ENCODE results near the gene OR2T2. TPM values are rescaled to one million over a fixed set of nuclear protein-coding genes. Genes with fewer than 3 reads are reported as not detected.
"Not testable (repeated sequence)": the region's sequence is repeated elsewhere in the genome, so short reads cannot be mapped to it uniquely, and the experiment has no call there.

Gene OR2T2
- total and polyA plus RNA-seq, 2 donors (not counting 3 experiments of a cell fraction or from before 2014, with no cell fraction given) = not detected

DNA sequence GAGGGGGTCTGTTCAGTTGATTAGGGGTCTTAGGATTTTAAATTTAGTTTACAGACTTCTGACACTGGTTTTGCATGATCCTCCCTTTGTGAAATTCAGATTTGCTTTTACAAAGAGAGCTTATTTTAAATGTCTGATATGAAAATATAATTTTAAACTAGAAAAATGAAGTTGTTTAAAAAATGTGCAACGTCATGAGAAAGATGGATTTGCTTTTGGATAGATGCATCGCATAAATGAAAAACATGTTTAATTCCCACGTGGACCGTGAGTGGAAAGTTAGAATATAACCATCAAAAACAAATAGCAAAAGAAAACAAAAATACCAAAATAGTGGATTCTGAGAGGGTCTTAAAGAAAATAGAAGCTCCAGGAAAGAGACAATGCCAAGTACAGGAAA lies 25.7 kb downstream of the OR2T2 start:
- Histone ChIP-seq H3K9me1 (replicated peaks; ENCODE audit: control insufficient read depth, extremely low read depth, insufficient read depth, low read length) (no peaks in the 10 kb centered on the region), H3K4me1 (ENCODE audit: control insufficient read depth, extremely low read depth, insufficient read depth, low read length) (no peaks in the 10 kb centered on the region), H3K36me3 (ENCODE audit: control insufficient read depth in 2 of 2, extremely low read depth in 1 of 2, insufficient read depth in 2 of 2, low read length in 2 of 2) (no peaks in the 10 kb centered on the region), H3K27ac (ENCODE audit: insufficient read depth, low read depth, low read length) (no peak overlapping the region), H2AFZ (ENCODE audit: low read depth, low read length) (no peak overlapping the region), H4K20me1 (replicated peaks; ENCODE audit: control insufficient read depth, extremely low read depth, insufficient read depth, low read length) (no peaks in the 10 kb centered on the region), H3K4me2 (ENCODE audit: insufficient read depth, low read length) (no peak overlapping the region), H3K79me2 (ENCODE audit: control insufficient read depth, insufficient read depth, low read length) (no peaks in the 10 kb centered on the region), H3K9me3 (replicated peaks; ENCODE audit: control insufficient read depth, insufficient read depth, low read length) (no peaks in the 10 kb centered on the region), H3K27me3 (ENCODE audit: control insufficient read depth in 2 of 2, insufficient read depth in 2 of 2, low read length in 2 of 2) (no peaks in the 10 kb centered on the region), H3K9ac (replicated peaks; ENCODE audit: extremely low read depth, insufficient read depth, low read length) (no peak overlapping the region), H3K4me3 (replicated peaks in 1 of 3; ENCODE audit: insufficient read depth in 1 of 3, low read depth in 1 of 3, low read length in 3 of 3) (no peak overlapping the region)
- no TSS peak for BruUV-seq (replicated peaks)
- DNase-seq (ENCODE audit: low read depth, low spot score) (no peak), FAIRE-seq (no peak)
- CTCF ChIA-PET = no interaction called here
- dilution Hi-C loops (cut with MboI; ENCODE audit: extremely low pct_ligation_motif_present, low sequenced_read_pairs) (no loop called here), intact Hi-C loops (cut with micrococcal nuclease) (no loop called here)
- TF ChIP-seq, protein P1, sequence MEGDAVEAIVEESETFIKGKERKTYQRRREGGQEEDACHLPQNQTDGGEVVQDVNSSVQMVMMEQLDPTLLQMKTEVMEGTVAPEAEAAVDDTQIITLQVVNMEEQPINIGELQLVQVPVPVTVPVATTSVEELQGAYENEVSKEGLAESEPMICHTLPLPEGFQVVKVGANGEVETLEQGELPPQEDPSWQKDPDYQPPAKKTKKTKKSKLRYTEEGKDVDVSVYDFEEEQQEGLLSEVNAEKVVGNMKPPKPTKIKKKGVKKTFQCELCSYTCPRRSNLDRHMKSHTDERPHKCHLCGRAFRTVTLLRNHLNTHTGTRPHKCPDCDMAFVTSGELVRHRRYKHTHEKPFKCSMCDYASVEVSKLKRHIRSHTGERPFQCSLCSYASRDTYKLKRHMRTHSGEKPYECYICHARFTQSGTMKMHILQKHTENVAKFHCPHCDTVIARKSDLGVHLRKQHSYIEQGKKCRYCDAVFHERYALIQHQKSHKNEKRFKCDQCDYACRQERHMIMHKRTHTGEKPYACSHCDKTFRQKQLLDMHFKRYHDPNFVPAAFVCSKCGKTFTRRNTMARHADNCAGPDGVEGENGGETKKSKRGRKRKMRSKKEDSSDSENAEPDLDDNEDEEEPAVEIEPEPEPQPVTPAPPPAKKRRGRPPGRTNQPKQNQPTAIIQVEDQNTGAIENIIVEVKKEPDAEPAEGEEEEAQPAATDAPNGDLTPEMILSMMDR (IDR thresholded peaks at IDR 0.05; ENCODE audit: extremely low read depth in 1 of 2, insufficient read depth in 1 of 2, low read depth in 1 of 2, low read length in 2 of 2) = no peak
- no peak for TF ChIP-seq MYC (IDR thresholded peaks at IDR 0.05; ENCODE audit: low read depth, low read length)
- TF ChIP-seq FOS (IDR thresholded peaks at IDR 0.05; ENCODE audit: borderline replicate concordance, insufficient read depth, low read length) = no peak
- no peak for TF ChIP-seq EZH2 (IDR thresholded peaks at IDR 0.05; ENCODE audit: borderline replicate concordance, low read depth, low read length, severe bottlenecking)
- TF ChIP-seq POLR2A (IDR thresholded peaks at IDR 0.05; ENCODE audit: low read depth, low read length) = no peak
- no peak for TF ChIP-seq POLR2AphosphoS5 (IDR thresholded peaks at IDR 0.05; ENCODE audit: insufficient read depth, low read depth, low read length)
- no peak for TF ChIP-seq GATA2 (IDR thresholded peaks at IDR 0.05; ENCODE audit: insufficient read depth, insufficient read length, low read depth, low read length)
- TF ChIP-seq, protein P2, sequence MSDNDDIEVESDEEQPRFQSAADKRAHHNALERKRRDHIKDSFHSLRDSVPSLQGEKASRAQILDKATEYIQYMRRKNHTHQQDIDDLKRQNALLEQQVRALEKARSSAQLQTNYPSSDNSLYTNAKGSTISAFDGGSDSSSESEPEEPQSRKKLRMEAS (IDR thresholded peaks at IDR 0.05; ENCODE audit: insufficient read depth, insufficient read length) = no peak
- no peak for TF ChIP-seq JUN (IDR thresholded peaks at IDR 0.05; ENCODE audit: borderline replicate concordance, insufficient read depth, insufficient read length, low read depth)
- POLR2A ChIA-PET = no interaction called here

- H4K20me1 ChIP-seq (replicated peaks; ENCODE audit: control insufficient read depth, extremely low read depth, insufficient read depth, low read length); DNase-seq (ENCODE audit: low read depth, low spot score); intact Hi-C loops (cut with micrococcal nuclease); H3K9me1 ChIP-seq (replicated peaks; ENCODE audit: control insufficient read depth, extremely low read depth, insufficient read depth, low read length); H2AFZ ChIP-seq (ENCODE audit: low read depth, low read length); FAIRE-seq; CTCF ChIA-PET; H3K4me2 ChIP-seq (ENCODE audit: insufficient read depth, low read length); H3K4me1 ChIP-seq (ENCODE audit: control insufficient read depth, extremely low read depth, insufficient read depth, low read length); H3K79me2 ChIP-seq (ENCODE audit: control insufficient read depth, insufficient read depth, low read length); H3K27ac ChIP-seq (ENCODE audit: insufficient read depth, low read depth, low read length); BruUV-seq (replicated peaks); H3K9me3 ChIP-seq (replicated peaks; ENCODE audit: control insufficient read depth, insufficient read depth, low read length); POLR2A ChIA-PET; H3K27me3 ChIP-seq (ENCODE audit: control insufficient read depth in 2 of 2, insufficient read depth in 2 of 2, low read length in 2 of 2); H3K4me3 ChIP-seq (replicated peaks in 1 of 3; ENCODE audit: insufficient read depth in 1 of 3, low read depth in 1 of 3, low read length in 3 of 3); H3K9ac ChIP-seq (replicated peaks; ENCODE audit: extremely low read depth, insufficient read depth, low read length); dilution Hi-C loops (cut with MboI; ENCODE audit: extremely low pct_ligation_motif_present, low sequenced_read_pairs); H3K36me3 ChIP-seq (ENCODE audit: control insufficient read depth in 2 of 2, extremely low read depth in 1 of 2, insufficient read depth in 2 of 2, low read length in 2 of 2): not testable (repeated sequence)
These were observed 26.7 kb downstream of the OR2T2 start for GRCh38 chr1:248472111-248472510.

DNA sequence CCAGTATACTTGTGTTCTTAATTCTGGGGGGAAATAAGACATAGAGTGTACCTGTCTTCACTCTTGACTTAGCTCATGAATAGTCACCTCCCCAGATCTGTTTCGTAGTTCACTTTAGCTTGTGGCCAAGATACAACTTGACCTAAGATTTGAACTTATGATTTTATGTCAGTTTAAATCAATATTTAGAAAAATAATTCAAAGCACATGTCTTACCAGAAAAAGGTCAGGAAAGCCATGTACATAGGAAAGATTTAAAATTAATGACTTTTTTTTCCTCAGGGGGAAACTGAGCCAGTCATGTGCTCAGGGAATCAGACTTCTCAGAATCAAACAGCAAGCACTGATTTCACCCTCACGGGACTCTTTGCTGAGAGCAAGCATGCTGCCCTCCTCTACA lies 27.6 kb downstream of the OR2T2 start, which contains the start of gene OR2T3:
TSS of gene OR2T3 (plus strand) at position 301 of the 400 bp plus-strand sequence. CDS start at position 301, 0 bp downstream.
- BruUV-seq (replicated peaks); dilution Hi-C loops (cut with MboI; ENCODE audit: extremely low pct_ligation_motif_present, low sequenced_read_pairs); POLR2A ChIA-PET; H2AFZ ChIP-seq (ENCODE audit: low read depth, low read length); H3K9ac ChIP-seq (replicated peaks; ENCODE audit: extremely low read depth, insufficient read depth, low read length); H3K4me2 ChIP-seq (ENCODE audit: insufficient read depth, low read length); CTCF ChIA-PET; FAIRE-seq; H3K36me3 ChIP-seq (ENCODE audit: control insufficient read depth in 2 of 2, extremely low read depth in 1 of 2, insufficient read depth in 2 of 2, low read length in 2 of 2); H3K27ac ChIP-seq (ENCODE audit: insufficient read depth, low read depth, low read length); H3K9me1 ChIP-seq (replicated peaks; ENCODE audit: control insufficient read depth, extremely low read depth, insufficient read depth, low read length); H3K79me2 ChIP-seq (ENCODE audit: control insufficient read depth, insufficient read depth, low read length); H3K4me1 ChIP-seq (ENCODE audit: control insufficient read depth, extremely low read depth, insufficient read depth, low read length); H3K9me3 ChIP-seq (replicated peaks; ENCODE audit: control insufficient read depth, insufficient read depth, low read length); DNase-seq (ENCODE audit: low read depth, low spot score); H3K27me3 ChIP-seq (ENCODE audit: control insufficient read depth in 2 of 2, insufficient read depth in 2 of 2, low read length in 2 of 2); H4K20me1 ChIP-seq (replicated peaks; ENCODE audit: control insufficient read depth, extremely low read depth, insufficient read depth, low read length); intact Hi-C loops (cut with micrococcal nuclease); H3K4me3 ChIP-seq (replicated peaks in 1 of 3; ENCODE audit: insufficient read depth in 1 of 3, low read depth in 1 of 3, low read length in 3 of 3): not testable (repeated sequence)
